Activated CD4-positive, alpha-beta T cell treated with anti-CD3 and anti-CD28 coated beads, Interleukin-2, amount 50 U/mL, for 4 hours (primary cell): ENCODE data around the gene GABBR2.
"Not testable (repeated sequence)": the region's sequence is repeated elsewhere in the genome, so short reads cannot be mapped to it uniquely, and the experiment has no call there.

Source experiments
- DNase-seq, 2 experiments: peaks; one replicate each; pipeline ENCODE4 v3.0.0-alpha.2; 2020

GABBR2 gene

GRCh38 chr9:98465799-98466198 lies 242.9 kb downstream of the GABBR2 start:
- DNase-seq: no peak

GRCh38 chr9:98464156-98464690 lies 244.5 kb downstream of the GABBR2 start:
- DNase-seq: not testable (repeated sequence)

GRCh38 chr9:98462310-98462709 lies 246.4 kb downstream of the GABBR2 start:
- no peak for DNase-seq

GRCh38 chr9:98460704-98461103 lies 248.0 kb downstream of the GABBR2 start:
- DNase-seq: no peak

- DNase-seq: no peak
These were observed 250.9 kb downstream of the GABBR2 start for GRCh38 chr9:98457726-98458370.

GRCh38 chr9:98456156-98456613 lies 252.6 kb downstream of the GABBR2 start:
- DNase-seq: no peak

GRCh38 chr9:98455256-98456155 lies 253.2 kb downstream of the GABBR2 start:
- DNase-seq: no peak

- no peak for DNase-seq
These were observed 255.0 kb downstream of the GABBR2 start for GRCh38 chr9:98453589-98454311.

- DNase-seq: no peak
These were observed 257.2 kb downstream of the GABBR2 start for GRCh38 chr9:98451576-98451975.

- DNase-seq: no peak
These were observed 258.2 kb downstream of the GABBR2 start for GRCh38 chr9:98450496-98450895.

- no peak for DNase-seq
These were observed 258.9 kb downstream of the GABBR2 start for GRCh38 chr9:98449871-98450270.

- no peak for DNase-seq
These were observed 263.2 kb downstream of the GABBR2 start for GRCh38 chr9:98445576-98445975.

GRCh38 chr9:98444601-98445000 lies 264.1 kb downstream of the GABBR2 start:
- DNase-seq: no peak

GRCh38 chr9:98442541-98442940 lies 266.2 kb downstream of the GABBR2 start:
- DNase-seq: no peak

GRCh38 chr9:98442114-98442513 lies 266.6 kb downstream of the GABBR2 start:
- no peak for DNase-seq

- DNase-seq: no peak
These were observed 270.1 kb downstream of the GABBR2 start for GRCh38 chr9:98438666-98439065.

- DNase-seq: no peak
These were observed 271.2 kb downstream of the GABBR2 start for GRCh38 chr9:98437458-98438034.

- DNase-seq: no peak
These were observed 275.8 kb downstream of the GABBR2 start for GRCh38 chr9:98432960-98433359.

- no peak for DNase-seq
These were observed 276.6 kb downstream of the GABBR2 start for GRCh38 chr9:98432134-98432533.

- DNase-seq: no peak
These were observed 278.0 kb downstream of the GABBR2 start for GRCh38 chr9:98430535-98431292.

GRCh38 chr9:98429613-98430012 lies 279.1 kb downstream of the GABBR2 start:
- DNase-seq: no peak

GRCh38 chr9:98428454-98428853 lies 280.3 kb downstream of the GABBR2 start:
- DNase-seq: no peak
